GM19372 (cell line): Measurements from ENCODE around the gene TUBD1.

Source experiments
- ATAC-seq: cut with Tn5 transposase; IDR thresholded peaks from one replicate; pipeline ENCODE4 v1.9.1; 2021; ENCODE audit warnings: mild to moderate bottlenecking, low read depth, moderate library complexity; ENCODE audit not compliant: unreplicated experiment

TUBD1 gene

DNA sequence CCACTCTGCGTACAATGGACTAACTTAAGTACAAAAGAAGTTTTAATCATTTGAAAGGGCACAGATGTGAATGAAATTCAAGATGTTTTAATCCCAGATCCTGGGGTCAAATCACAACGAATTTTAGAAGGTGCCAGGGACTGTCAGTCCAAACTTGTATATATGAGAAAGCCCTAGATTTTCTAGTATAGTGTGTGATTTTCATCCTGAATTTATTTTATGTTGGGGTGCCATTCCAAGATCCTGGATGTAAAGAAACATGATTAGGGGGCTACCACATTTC, 64.3 kb downstream of the TUBD1 start:
- no peak for ATAC-seq

DNA sequence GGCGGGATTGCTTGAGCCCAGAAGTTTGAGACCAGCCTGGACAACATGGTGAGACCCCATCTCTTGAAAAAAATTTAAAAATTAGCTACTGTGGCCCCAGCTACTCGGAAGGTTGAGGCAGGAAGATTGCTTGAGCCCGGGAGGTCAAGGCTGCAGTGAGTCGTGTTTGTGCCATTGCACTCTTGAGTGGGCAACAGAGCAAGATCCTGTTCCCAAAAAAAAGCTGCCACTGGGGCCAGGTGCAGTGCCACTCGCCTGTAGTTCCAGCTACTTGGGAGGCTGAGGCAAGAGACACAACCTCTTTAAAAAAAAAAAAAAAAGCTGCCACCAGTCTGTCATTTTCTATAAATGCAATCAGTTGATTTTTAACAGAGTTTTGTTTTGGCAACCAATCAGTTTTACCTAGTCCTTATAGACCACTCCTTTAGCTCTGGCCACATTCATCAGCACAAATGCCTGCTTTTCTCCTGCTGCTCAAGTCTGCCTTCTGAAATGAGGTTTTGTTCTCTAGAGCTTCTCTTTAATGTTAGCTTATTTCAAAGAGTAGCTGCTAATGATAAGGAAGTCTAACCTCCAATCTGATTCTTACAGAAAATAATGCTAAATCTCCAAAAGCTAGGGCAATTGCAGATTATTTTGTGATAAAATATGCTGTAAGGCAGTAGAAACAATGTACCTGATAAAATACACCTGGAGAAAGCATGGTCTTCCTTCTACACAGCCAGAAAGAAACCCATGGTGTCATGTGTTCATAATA, 64.8 kb downstream of the TUBD1 start:
- no peak for ATAC-seq

DNA sequence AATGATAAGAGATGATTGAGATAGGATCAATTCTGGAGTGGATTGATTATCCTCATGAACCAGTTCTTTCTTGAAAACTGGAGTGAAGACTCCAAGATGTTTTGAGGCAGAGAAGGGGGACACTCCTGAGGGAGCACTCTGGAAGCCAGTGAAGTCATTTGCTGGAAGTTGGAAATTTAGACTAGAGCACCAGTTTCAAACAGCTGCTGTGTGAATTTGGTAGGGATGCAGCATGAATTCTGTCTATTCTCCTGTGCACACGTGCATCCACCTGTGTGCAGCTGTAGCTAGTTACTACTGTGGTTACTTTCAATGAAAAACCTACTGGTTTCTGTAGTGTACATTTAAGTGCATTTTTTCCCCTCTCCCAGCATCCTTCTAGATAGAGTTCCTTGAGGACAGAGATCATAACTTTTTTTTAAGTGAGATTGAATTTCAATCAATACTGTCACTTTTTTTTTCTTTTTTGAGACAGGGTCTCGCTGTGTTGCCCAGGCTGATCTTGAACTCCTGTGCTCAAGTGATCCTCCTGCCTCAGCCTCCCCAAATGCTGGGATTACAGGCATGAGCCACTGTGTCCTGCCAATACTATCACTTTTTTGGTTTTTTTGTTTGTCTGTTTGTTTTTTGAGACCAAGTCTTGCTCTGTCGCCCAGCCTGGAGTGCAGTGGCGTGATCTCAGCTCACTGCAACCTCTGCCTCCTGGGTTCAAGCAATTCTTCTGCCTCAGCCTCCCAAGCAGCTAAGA, 65.9 kb downstream of the TUBD1 start:
- ATAC-seq = no peak

DNA sequence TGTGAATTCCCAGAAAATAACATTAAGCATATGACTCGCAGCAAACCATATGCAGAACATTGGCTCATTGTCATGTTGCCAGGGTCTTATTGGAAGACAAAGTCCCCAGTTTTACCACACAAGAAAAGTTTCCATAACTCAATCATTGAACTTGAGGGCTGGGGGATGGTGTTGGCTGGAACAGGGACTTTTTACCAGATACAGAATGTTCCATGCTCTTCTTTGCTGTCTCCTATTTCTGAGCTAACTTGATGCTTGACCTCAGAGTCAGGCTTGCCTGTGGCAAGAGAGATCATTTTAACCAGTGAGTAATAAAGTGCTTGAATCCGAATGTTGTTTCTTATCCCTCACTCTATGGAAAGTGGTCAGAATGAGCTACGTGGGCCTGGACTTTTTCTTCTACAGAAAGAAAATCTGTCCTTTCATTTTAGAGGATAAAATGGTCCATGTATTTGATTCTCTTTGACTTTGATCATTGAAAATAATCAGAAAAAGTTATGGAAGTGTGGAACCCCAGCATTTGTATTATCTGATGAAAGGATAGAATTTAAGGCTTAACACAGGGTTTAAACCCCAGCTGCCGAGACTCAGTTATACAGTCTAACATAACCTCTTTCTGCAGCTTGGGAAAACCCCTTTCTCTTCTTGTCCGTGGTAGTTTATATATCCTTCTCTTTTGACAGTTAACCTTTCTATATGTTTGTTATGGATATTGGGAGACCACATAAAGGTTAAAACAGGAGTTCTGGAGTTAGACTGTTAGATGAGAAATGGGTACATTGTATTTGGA, 67.0 kb downstream of the TUBD1 start:
- ATAC-seq = no peak

DNA sequence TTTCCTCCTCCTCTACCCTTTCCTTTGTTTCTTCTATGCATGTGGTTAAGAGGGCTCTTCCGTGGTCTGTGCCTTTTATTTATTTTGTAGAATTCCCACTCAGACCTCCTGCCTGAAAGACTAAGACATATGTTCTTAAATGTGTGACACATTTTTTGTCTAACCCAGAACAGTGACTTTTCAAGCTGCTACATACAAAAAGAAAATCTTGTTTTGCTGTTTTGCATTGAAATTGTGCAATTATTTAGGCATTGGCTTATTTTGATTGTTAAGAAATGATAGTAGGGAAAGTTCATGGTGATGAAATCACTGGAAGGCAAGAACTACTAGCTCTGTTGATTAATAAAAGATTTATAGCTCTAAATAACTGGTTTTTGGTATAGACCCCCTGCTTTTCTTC, 76.8 kb downstream of the TUBD1 start:
- no peak for ATAC-seq

DNA sequence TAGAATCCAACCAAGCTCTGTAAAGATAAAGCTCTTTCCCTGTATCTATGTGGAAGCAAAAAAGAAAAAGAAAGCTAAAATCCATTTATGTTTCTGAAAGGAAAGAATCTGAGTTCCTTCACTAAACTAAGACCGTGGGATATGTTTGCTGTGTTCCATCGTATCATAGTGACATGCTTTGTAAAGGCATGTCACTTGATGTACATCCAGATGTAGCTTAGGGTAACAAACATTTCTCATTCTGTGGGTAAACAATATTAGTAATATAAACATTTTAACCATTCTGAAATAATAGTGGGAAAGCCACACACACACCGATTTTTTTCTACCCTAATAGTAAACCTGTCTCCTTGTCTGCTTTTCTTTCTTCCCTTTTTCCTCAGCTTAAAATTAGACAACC, 78.1 kb downstream of the TUBD1 start:
- ATAC-seq = no peak

DNA sequence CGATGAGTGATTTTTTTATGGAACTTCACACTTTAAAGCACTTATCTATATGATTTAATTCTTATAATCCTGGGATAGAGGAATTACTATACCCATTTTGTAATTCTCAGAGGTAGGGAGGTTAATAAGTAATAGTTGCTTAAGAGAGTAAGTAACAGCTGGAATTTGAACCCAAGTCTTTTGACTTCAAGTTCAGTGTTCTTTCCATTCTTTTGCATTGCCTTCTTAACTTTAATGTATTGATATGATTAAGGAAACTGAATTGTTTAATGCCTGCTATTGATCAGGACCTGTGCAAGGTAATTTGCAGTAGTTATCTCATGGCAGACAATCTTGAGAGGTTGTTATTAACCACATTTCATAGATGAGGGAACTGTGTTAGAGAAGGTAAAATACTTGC, 78.5 kb downstream of the TUBD1 start:
- ATAC-seq = no peak

DNA sequence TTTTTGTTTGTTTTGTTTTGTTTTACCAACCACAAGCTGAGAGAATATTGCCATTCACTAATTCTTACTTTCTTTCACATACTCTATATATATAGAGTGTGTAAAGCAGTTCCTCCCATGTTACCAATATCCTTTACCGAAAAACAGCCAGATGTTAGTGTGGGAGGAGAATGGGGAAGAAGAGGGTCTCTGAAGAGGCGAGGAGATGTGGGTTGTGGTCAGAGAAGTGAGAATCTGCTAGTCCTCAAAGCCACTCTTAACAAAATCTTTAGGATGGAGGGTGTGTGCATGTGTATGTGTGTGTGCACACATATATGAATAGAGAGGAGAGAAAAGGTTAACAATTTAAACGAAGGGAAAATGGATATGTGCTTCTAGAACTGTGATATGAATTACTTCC, 80.6 kb downstream of the TUBD1 start:
- ATAC-seq = no peak

DNA sequence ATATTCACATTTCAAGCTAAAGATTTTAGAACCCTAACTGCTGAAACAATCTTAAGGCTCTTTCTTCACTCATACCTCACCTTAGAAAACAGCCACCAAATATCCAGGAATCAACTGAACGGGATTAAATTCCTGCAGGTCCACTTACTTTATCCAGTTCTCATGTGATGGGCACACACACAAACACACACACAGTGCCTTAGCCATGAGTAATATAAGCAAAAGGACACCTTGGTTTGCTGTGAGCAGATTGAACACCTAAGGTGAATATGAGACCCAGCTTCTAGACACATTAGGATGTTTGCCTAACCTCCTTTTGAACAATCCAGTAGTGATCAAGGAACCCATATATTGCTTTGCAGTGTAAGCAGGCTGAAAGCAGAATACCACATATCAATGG, 81.5 kb downstream of the TUBD1 start:
- no peak for ATAC-seq

DNA sequence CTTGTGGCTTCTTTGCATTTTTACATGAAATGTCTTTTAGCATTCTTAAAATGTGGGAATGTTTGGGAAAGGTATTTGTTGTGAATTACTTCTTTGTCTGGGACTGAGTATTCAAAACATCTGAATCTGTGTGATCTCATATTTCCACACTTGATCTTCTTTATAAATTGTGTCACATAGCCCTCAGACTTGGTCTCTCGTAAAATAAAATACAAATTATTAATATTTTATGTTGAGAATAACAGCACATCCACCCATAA, 81.9 kb downstream of the TUBD1 start:
- no peak for ATAC-seq
